Activated CD4-positive, CD25-positive, alpha-beta regulatory T cell treated with anti-CD3 and anti-CD28 coated beads, Interleukin-2, amount 50 U/mL, for 16 hours (primary cell): ENCODE measurements around the gene LIN7B.
A peak's percentile ranks its signal among the peaks of the same experiment; 100 is the strongest.
"Not testable (repeated sequence)": the region's sequence is repeated elsewhere in the genome, so short reads cannot be mapped to it uniquely, and the experiment has no call there.

Experiments
- DNase-seq: peaks from one replicate; pipeline ENCODE4 v3.0.0-alpha.2; 2020; ENCODE audit warnings: low read depth, low spot score

The LIN7B gene, protein sequence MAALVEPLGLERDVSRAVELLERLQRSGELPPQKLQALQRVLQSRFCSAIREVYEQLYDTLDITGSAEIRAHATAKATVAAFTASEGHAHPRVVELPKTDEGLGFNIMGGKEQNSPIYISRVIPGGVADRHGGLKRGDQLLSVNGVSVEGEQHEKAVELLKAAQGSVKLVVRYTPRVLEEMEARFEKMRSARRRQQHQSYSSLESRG

DNA sequence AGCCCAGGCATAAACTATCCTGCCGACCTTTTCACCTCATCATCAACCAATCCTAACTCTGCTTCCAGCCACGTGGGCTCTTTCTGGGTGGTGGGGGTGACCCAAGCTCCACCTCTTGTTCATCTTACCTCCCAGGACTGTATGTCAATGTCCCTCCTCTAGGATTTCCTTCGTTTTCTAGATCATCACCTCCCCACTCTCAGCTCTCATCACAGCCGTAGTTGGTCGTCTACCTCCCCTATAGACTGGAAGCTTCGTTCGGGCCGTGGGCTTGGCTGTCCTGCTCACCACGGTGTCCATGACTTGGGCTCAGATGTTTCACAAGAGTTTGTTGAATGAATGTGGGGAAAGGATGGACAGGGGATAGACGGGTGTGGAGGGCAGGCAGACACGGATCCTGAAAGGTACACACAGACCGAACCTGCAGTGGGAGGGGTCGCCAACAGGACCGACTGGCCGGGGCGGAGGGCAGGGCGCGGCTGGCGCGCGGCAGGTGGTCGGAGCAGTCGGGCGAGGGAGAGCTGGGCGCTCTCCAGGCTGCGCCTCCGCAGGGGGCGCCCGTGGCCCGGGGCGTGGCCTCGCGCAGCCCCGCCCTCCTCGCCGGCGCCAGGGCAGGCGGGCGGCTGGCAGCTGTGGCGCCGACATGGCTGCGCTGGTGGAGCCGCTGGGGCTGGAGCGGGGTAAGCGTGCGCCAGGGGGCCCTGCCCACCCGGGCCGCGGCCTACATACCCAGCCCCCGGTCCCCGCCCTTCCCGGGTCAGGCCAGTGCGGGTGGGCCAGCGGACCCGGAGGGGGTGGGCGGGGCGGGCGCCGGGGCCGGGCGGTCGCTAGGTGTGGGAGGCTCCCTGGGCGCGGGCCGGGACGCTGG is at the start of gene LIN7B:
TSS of gene LIN7B (plus strand) at position 609 of the 868 bp plus-strand sequence. CDS start at position 644, 35 bp downstream.
- peak; percentile 46 for DNase-seq

DNA sequence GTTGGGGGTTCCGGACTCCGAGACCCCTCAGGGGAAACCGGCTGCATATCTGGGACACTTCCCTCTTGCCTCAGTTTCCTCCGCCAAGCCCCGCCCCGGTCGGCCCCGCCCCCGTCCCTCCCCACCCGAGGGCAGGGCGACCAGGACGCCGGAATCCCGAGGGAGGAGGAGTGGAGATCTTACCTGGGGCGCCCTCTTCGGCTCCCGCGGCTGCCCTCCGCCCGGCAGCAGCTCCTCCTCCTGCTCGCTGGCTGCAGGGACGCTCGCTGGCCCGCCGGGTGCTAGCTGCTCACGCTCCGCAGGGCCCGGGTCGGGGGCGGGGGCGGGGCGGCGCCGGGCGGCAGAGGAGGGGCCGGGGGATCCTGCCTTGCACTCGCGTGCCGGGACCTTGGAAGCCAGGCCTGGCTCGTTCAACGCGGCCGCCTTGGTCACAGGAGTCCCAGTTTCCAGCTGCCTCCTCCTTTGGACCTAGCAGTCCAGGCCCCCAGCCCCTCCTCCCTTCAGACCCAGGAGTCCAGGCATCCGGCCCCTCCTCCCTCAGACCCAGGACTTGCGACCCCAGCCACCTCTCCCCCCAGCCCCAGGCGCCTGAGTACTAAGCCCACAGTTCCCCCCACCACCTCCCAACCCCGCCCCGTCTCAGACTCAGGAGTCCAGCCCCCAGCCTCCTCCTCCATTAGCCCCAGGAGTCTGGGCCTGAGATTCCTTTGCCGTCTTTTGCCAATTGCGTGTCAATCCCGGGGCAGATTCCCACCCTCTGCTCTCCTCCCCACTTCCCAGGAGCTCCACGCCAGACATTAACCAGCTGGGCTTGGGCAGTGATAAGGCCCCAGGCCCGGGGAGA is 49.2 kb upstream of the LIN7B start, which contains the start of gene NTF4:
TSS of gene NTF4 (minus strand) at position 51 of the 844 bp plus-strand sequence. CDS start 2,821 bp downstream, outside the sequence.
- DNase-seq, result no peak

DNA sequence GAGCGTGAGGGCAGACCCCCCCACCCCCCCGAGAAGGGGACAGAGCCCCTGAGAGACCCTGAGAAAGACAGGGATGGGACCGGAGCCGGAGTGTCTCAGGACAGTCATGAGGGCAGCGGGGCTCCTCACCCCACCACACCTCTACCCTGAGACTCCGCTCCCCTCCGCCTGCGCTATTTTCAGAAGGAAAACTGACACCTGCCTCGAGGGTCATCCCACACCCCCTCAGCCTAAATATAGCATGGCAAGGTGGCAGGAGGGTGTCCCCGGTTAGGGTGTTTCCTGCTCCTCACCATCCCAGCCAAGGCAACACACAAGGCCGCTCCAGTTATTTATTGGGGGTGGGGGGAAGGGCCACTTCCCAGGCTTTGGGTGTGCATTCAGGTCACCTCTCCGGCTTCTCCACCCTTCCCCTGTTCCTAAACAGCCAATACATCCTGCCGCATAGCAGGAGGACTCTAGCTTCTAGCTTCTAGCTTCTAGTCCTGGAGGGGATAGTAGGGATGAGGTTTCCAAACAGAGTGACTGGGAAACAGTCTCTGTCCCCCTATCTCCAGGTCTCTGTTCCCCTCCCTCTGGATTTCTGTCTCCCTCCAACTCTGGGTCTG is 48.2 kb upstream of the LIN7B start:
- no peak for DNase-seq

DNA sequence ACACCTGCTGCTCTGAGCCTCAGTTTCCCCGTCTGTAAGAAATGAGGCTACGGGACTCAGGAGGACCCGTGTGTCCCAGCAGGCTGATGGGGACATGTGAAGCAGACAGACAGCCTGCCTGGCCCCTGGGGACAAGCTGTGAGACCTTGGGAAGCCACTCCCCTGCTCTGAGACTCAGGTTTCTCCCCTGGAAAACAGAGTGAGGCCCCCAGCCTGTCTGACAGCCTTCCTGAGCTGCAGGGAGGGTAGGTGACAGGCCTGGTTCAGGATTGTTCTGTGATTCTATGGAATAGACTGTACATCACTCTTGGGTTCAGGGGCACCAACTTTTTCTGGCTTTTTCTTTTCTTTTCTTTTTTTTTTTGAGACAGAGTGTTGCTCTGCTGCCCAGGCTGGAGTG is 46.6 kb upstream of the LIN7B start:
- no peak for DNase-seq

DNA sequence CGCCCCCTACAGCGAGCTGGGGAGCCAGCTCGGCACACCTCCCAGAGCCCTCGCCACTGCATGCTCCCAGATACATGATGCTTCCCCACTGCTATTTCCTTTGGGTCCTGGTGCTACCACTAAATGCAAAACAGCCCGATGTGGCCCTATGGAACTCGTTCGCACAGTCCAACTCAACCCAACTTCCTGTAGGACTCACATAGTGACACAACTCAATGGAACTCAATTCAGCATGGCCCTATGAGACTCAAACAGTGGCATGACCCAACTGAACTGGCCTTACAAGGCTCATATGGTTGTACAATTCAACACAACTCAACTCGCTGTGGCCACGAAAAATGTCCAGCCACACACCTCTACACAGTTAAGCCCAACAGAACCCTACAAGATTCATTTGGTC is 45.1 kb upstream of the LIN7B start:
- no peak for DNase-seq

DNA sequence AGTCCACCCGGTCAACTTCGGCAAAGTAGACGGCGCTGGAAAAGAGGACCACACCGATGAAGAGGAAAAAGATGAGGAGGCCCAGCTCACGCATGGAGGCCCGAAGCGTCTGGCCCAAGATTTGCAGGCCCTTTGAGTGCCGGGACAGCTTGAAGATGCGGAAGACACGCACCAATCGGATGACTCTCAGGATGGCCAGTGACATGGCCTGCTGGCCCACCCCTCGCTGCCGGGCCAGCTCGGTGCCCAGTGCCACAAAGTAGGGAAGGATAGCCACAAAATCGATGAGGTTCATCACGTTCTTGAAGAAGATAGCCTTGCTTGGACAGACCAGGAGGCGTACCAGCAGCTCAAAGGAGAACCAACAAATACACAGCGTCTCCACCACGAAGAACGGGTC is 43.8 kb upstream of the LIN7B start:
- DNase-seq, result no peak

DNA sequence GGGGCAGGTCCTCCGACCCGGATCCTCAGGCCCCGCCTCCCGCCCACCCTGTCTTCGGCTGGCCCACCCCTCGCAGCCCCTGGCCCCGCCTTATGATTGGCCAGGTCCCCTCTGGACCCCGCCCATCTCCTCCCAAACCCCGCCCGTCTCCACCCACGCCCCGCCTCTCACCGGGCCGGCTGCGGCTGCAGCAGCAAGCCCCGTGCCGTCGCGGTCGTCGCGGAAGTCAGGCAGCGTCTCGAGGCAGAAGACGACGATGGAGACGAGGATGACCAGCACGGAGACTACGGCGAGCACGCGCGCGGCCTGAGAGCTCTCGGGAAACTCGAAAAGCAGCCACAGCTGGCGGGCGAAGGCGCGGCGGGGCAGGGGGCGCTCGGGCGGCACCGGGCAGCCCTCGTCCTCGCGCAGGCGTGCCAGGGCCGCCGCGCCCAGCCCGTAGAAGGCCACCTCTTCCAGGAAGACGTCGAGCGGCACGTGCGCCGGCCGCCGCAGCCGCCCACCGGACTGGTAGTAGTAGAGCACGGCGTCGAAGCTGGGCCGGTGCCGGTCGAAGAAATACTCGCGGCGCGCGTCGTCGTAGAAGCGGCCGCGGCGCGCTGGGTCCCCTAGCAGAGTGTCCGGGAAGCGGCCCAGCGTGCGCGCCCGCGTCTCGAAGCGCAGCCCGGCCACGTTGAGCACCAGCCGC is 42.2 kb upstream of the LIN7B start:
- DNase-seq, result no peak

DNA sequence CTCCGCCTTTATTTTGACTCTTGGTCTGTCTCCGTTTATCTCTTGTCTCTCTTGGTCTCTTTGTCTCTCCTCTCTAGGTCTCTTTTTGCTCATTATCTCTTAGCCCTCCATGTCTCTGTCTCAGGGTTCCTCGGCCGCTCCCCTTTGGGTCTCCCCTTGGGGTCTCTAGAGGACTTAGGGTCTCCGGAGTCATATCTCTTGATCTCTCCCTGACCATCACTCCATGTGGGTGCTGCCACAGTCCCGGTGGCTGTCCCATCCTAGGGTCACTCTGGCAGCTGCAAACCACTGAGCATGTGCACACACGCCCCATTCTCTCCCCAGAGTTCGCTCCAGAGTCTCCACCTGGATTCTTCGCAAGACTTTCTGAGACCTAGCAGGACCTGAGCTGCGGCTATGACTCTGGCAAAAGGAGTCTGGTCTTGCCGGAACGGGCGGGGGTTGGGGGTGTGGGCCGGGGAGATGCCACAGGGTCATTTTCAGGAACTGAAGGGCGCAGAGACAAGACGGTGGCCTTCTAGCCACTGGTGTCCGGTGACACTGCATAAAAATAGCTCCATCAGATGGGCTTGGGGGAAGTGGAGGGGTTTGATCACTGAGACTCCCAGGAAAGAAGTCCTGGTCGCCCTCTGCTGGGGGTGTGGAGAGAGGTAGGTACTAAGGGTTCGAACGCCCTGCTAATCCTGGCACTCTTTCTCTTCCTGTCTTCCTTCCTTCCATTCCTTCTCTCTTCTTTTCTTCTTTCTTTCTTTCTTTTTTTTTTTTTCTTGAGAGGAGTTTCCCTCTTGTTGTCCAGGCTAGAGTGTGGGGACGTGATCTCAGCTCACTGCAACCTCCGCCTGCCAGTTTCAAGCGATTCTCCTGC is 40.4 kb upstream of the LIN7B start:
- DNase-seq, result no peak

DNA sequence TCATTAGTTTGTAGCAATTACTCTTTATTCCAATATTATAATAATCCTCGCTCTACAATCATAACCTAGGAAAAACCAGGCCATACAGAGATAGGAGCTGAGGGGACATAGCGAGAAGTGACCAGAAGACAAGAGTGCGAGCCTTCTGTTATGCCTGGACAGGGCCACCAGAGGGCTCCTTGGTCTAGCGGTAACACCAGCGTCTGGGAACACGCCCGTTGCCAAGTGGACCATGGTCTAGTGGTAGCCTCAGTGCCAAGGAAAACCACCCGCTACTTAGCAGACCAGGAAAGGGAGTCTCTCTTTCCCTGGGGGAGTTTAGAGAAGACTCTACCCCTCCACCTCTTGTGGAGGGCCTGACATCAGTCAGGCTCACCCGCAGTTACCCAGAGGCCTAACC is 39.3 kb upstream of the LIN7B start:
- DNase-seq, result not testable (repeated sequence)

DNA sequence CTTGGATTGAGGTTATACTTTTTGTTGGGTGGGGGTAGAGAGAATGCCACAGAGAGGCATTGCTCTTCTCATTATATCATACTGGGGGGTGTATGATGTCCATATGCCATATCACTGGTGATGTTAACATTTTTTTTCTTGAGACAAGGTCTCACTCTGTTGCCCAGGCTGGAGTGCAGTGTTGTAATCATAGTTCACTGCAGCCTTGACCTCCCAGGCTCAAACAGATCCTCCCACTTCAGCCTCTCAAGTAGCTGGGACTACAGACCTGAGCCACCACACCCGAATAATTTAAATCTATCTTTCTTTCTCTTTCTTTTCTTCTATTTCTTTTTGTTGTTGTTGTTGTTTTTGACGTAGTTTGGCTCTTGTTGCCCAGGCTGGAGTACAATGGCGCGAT is 33.8 kb upstream of the LIN7B start:
- no peak for DNase-seq

DNA sequence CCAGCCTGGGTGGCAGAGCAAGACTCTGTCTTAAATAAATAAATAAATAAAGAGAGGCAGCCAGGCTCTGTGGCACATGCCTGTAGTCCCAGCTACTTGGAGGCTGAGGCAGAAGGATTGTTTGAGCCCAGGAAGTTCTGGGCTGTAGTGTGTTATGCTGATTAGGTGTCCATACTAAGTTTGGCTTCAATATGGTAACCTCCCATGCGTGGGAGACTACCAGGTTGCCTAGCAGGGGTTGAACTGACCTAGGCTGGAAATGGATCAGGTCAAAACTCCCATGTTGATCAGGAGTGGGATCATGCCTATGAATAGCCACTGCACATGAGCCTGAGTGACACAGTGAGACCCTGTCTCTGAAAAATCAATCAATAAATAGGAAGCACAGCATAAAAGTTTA is 32.9 kb upstream of the LIN7B start:
- no peak for DNase-seq

DNA sequence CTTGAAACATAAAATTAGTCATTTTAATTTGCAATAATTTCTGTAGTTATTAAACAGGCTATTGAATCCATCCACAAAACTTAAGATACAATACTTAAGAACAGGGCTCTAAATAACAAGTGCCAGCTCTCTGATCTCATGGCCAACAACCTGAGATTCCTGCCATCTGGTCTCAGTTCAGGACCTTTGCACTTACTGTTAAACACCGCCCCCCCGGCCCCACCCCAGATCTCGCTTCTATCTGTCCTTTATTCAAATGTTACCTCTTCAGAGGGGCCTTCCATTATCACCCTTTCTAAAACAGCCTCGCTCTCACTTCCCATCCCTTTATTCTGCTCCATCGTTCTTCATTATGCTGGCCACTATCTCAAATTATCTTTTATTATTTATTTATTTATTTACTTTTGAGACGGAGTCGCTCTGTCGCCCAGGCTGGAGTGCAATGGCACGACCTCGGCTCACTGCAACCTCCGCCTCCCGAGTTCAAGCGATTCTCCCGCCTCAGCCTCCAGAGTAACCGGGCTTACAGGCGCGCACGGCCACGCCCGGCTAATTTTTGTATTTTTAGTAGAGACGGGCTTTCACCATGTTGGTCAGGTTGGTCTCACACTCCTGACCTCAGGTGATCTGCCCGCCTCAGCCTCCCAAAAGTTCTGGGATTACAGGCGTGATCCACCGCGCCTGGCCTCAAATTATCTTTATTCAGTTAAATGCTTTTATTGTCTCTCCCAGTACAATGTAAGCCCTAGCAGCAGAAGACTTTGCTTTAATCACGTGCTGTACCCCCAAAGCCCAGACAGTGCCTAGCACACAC is 29.8 kb upstream of the LIN7B start:
- no peak for DNase-seq

DNA sequence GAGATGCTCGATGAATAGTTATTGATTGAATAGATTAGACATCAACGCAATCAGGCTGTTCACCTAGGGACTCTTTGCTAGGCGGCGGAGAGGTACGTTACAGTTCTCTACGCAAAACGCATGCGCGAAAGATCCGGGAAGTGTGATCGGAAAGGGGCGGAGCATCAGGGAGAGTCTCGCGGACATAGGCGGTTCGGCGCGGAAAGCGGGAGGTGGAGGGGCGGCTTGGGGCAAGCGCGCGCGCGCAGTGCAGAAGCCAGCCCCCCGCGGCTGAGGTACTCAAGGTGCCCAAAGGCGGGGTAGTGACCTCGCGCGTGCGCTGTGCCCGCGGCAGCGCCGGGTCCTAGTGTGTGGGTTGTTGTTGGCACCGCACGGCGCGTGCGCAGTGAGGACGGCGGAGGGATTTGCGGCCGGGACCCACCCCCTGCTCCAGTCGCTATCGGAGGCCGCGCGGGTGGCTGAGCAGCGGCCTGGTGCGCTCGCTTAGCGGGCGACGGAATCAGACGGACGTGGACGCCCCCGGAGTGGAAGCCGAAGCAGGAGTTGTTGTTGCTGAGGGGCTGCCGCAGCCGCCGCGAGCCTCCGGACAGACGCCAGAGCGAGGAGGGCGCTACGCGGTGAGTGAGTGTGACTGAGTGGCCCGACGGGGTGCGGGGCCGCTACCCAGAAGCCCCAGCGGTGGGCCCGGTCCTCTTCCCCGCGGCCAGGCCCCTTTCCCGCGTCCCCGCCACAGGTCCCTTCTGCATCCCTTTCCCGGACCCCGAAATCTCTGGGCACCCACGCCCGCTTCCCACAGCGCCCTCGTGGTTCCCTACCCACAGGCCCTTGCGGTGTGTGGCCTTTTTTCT is 28.9 kb upstream of the LIN7B start, which contains the start of gene SNRNP70:
TSS of gene SNRNP70 (plus strand) at position 432 of the 848 bp plus-strand sequence. CDS start 964 bp downstream, outside the sequence.
- peak; percentile 97 for DNase-seq

DNA sequence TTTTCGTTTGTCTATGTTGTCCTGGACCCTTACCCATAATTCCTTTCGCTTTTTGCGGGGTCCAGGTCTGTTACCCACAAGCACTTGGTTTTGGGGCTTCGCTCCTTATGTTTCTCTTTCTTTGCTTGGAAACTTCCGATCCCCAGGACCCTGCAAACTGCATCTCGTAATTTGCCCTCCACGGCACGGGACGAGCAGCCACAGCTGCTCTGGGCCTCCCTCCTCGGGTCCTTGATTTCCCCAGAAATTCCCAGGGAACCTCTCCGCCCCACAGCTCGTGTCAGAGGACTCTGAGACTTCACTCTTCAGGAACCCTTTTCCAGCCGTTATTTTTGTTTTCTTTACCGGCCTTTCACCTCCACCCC is 28.3 kb upstream of the LIN7B start:
- DNase-seq, result no peak

DNA sequence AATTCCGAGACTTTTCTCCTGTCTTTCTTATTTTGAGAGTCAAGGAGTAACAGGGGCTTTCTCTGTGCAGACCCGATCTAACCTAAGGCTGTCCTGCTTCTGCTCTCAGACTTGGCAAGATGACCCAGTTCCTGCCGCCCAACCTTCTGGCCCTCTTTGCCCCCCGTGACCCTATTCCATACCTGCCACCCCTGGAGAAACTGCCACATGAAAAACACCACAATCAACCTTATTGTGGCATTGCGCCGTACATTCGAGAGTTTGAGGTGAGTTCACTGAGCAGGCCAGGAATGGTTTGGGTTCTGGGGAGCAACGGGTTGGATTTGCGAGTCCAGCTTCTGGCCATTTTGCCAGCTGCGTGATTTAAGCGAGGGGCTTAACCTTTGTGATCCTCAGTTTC is 27.9 kb upstream of the LIN7B start:
- no peak for DNase-seq

DNA sequence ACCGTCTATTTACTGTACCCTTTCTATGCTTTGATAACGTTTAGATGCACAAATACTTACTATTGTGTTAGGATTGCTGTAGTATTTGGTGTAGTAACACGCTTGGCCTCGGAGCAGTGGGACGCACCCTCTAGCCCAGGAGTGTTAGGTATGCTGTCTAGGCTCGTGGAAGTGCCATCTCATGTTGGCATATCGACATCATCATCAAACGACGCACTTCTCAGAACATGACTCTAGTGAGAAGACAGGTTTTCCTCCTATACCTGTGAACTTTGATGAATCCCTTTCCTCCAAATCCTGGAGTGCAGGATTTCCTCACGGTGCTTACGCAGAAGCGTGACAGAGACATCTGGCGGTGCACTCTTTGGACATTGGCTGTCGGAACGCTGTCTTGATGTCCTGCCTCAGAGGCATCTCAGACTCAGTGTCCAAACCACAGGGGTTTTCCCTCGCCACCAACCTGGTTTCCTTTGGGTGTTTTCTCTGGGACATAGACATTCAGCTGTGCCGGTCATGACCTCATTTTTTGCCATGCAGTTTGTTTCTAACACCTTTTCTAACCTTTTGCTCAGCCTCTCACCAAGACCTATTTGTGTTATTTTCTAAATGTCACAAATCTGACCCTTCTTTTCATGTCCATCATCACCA is 22.7 kb upstream of the LIN7B start:
- DNase-seq, result no peak

DNA sequence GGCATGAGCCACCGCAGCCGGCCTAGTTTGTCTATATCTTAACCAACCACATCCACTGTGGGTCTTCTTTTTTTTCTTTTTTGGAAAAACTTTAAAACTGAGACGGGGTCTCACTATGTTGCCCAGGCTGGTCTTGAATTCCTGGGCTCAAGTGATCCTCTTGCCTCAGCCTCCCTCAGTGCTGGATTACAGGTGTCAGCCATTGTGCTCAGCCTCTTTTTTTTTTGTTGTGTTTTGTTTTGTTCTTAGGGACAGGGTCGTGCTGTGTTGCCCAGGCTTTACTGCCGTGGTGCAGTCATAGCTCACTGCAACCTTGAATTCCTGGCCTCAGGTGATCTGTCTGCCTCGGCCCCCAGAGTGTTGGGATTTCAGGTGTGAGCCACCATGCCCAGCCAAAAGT is 21.5 kb upstream of the LIN7B start:
- DNase-seq, result no peak
